Gastrocnemius medialis (tissue), 4 donors: ENCODE data around the gene GGTLC3.
"Not testable (repeated sequence)": the region's sequence is repeated elsewhere in the genome, so short reads cannot be mapped to it uniquely, and the experiment has no call there.

Experiments
- POLR2A ChIP-seq, 2 donors: fragments of 450-650 bp; IDR thresholded peaks; one replicate each; pipeline ENCODE4 v1.6.1; 2017; ENCODE audit warnings: antibody characterized with exemption in 2 of 2, mild to moderate bottlenecking in 2 of 2, moderate library complexity in 2 of 2
- TF ChIP-seq, protein P1 (sequence below), 5 experiments: fragments of 450-650 bp in 3 of 5; fragments of 200-600 bp in 2 of 5; sonication (generic) in 2 of 5; IDR thresholded peaks in 4 of 5; conservative IDR thresholded peaks in 1 of 5; 1 replicate in 4 of 5; 2 replicates in 1 of 5; pipeline ENCODE4 v1.5.1; 2016 to 2019; ENCODE audit warnings: antibody characterized with exemption in 5 of 5, mild to moderate bottlenecking in 3 of 5, moderate library complexity in 3 of 5

GRCh38 chr22:18544615-18545014 lies 26.7 kb upstream of the GGTLC3 start:
- TF ChIP-seq POLR2A (IDR thresholded peaks at IDR 0.05), result not testable (repeated sequence)
- TF ChIP-seq, protein P1, sequence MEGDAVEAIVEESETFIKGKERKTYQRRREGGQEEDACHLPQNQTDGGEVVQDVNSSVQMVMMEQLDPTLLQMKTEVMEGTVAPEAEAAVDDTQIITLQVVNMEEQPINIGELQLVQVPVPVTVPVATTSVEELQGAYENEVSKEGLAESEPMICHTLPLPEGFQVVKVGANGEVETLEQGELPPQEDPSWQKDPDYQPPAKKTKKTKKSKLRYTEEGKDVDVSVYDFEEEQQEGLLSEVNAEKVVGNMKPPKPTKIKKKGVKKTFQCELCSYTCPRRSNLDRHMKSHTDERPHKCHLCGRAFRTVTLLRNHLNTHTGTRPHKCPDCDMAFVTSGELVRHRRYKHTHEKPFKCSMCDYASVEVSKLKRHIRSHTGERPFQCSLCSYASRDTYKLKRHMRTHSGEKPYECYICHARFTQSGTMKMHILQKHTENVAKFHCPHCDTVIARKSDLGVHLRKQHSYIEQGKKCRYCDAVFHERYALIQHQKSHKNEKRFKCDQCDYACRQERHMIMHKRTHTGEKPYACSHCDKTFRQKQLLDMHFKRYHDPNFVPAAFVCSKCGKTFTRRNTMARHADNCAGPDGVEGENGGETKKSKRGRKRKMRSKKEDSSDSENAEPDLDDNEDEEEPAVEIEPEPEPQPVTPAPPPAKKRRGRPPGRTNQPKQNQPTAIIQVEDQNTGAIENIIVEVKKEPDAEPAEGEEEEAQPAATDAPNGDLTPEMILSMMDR (IDR thresholded peaks at IDR 0.05 in 4 of 5, conservative IDR thresholded peaks at IDR 0.05 in 1 of 5), result not testable (repeated sequence)
